Keratinocyte (primary cell): ENCODE data around the gene DHCR7. TPM values are rescaled to one million over a fixed set of nuclear protein-coding genes. Genes with fewer than 3 reads are reported as not detected.

Source experiments
- DNase-seq: peaks from one replicate; pipeline ENCODE4 v3.0.0-alpha.2; 2011; ENCODE audit warnings: low read depth, missing footprints, low spot score
- FAIRE-seq: peaks from 2 replicates; lab custom pipeline; 2011; peaks lifted over from hg19 to GRCh38; lab: Jason Lieb, UNC
- H2AFZ ChIP-seq: 2 replicates; pipeline ENCODE4 v1.6.0; 2012; ENCODE audit warnings: low read length, control low read depth, inconsistent platforms; ENCODE audit not compliant: control insufficient read depth
- H3K27ac ChIP-seq: 2 replicates; pipeline ENCODE4 v1.5.1; 2011; ENCODE audit warnings: low read length; ENCODE audit not compliant: control insufficient read depth, insufficient read depth
- H3K27me3 ChIP-seq: 3 replicates; pipeline ENCODE4 v1.6.0; 2011; ENCODE audit warnings: low read length; ENCODE audit not compliant: control insufficient read depth, insufficient read depth; ENCODE audit errors: extremely low read depth
- H3K36me3 ChIP-seq, 2 experiments: 2 replicates in 1 of 2; 3 replicates in 1 of 2; pipeline ENCODE4 v1.5.1; 2011; ENCODE audit warnings: low read length in 2 of 2, mild to moderate bottlenecking in 1 of 2; ENCODE audit not compliant: control insufficient read depth in 2 of 2, insufficient read depth in 2 of 2; ENCODE audit errors: extremely low read depth in 1 of 2
- H3K4me1 ChIP-seq: 3 replicates; pipeline ENCODE4 v1.5.1; 2011; ENCODE audit warnings: low read length; ENCODE audit not compliant: control insufficient read depth, insufficient read depth; ENCODE audit errors: extremely low read depth
- H3K4me2 ChIP-seq: 3 replicates; pipeline ENCODE4 v1.6.0; 2011; ENCODE audit warnings: low read depth, low read length; ENCODE audit not compliant: control insufficient read depth, insufficient read depth; ENCODE audit errors: extremely low read depth
- H3K4me3 ChIP-seq, 3 experiments: fragments of 200-600 bp in 1 of 3; sonication (generic) in 1 of 3; 2 replicates in 2 of 3; 3 replicates in 1 of 3; pipeline ENCODE4 v1.5.1; 2011 to 2016; ENCODE audit warnings: low read length in 3 of 3, mild to moderate bottlenecking in 3 of 3, control low read depth in 2 of 3, inconsistent platforms in 1 of 3, low read depth in 1 of 3, mixed read lengths in 1 of 3, mixed run types in 1 of 3, moderate library complexity in 1 of 3; ENCODE audit not compliant: control insufficient read depth in 2 of 3, insufficient read depth in 2 of 3; ENCODE audit errors: extremely low read depth in 1 of 3
- H3K79me2 ChIP-seq: 2 replicates; pipeline ENCODE4 v1.6.0; 2012; ENCODE audit warnings: low read length; ENCODE audit not compliant: control insufficient read depth, insufficient read depth
- H3K9ac ChIP-seq: 3 replicates; pipeline ENCODE4 v1.6.0; 2011; ENCODE audit warnings: low read length; ENCODE audit not compliant: control insufficient read depth, insufficient read depth; ENCODE audit errors: extremely low read depth
- H3K9me1 ChIP-seq: 3 replicates; pipeline ENCODE4 v1.6.0; 2011; ENCODE audit warnings: low read length; ENCODE audit not compliant: control insufficient read depth, insufficient read depth; ENCODE audit errors: extremely low read depth
- H3K9me3 ChIP-seq: 2 replicates; pipeline ENCODE4 v1.5.1; 2012; ENCODE audit warnings: low read depth, low read length; ENCODE audit not compliant: control insufficient read depth
- H4K20me1 ChIP-seq: 3 replicates; pipeline ENCODE4 v1.6.0; 2011; ENCODE audit warnings: low read length; ENCODE audit not compliant: control insufficient read depth, insufficient read depth; ENCODE audit errors: extremely low read depth
- EZH2 ChIP-seq: IDR thresholded peaks from one replicate; pipeline ENCODE4 v1.6.1; 2012; ENCODE audit warnings: inconsistent platforms, mild to moderate bottlenecking, low read length, moderate library complexity
- dilution Hi-C: fragments of 300-500 bp; cut with MboI; formaldehyde crosslinking; loops from one replicate; pipeline ENCODE4 v1.7.0; 2020; ENCODE audit warnings: low sequenced_read_pairs; ENCODE audit not compliant: extremely low pct_ligation_motif_present
- polyA plus RNA-seq, 5 experiments: library from polyadenylated mRNA; depleted of rRNA in 3 of 5; stranded (reverse) in 3 of 5; stranded (forward) in 1 of 5; unstranded in 1 of 5; fragments of >200 nt; gene quantifications; 1 replicate in 1 of 5; 2 replicates in 3 of 5; 3 replicates in 1 of 5; pipeline versions ENCODE4 v1.2.1 to v1.2.3, GENCODE V29; 2011 to 2012; ENCODE audit warnings: missing spikeins in 2 of 5, low read depth in 1 of 5, low replicate concordance in 1 of 5
- TF ChIP-seq, protein P1 (sequence below), 3 experiments: IDR thresholded peaks in 1 of 3; conservative IDR thresholded peaks in 1 of 3; optimal IDR thresholded peaks in 1 of 3; 2 replicates in 2 of 3; 3 replicates in 1 of 3; pipeline versions ENCODE3 to v1.5.1; 2011; ENCODE audit warnings: low read length in 3 of 3, mild to moderate bottlenecking in 3 of 3, moderate library complexity in 2 of 3, control low read depth in 1 of 3, inconsistent platforms in 1 of 3; ENCODE audit not compliant: insufficient read depth in 2 of 3; ENCODE audit errors: extremely low read depth in 1 of 3

The DHCR7 gene
- polyA plus RNA-seq, 1 donor (not counting 4 experiments of a cell fraction or from before 2014, with no cell fraction given) = 143 TPM

DNA sequence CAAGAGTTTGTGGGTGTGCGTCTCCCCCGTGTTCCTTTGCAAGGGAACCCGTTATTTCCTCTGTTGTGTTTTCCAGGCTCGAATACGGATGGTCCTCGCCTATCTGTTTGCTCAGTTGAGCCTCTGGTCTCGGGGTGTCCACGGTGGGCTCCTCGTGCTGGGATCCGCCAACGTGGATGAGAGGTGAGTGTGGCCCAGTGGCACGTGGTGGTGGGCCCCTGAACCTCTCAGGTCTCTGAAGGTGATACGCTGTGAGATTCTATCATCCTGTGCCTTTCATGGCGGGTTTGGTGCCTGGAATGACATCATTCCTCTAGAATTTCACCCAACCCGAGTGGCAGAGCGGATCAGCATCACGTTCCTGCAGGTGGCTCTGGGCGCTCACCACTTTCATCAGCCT is 37.3 kb upstream of the DHCR7 start:
- no peak for DNase-seq
- dilution Hi-C loops = no loop called here
- H4K20me1 ChIP-seq = no peaks in the 10 kb centered on the region
- no peak overlapping the region for H2AFZ ChIP-seq
- H3K36me3 ChIP-seq = peaks cover 37 to 43% of the 10 kb centered on the region in 2 experiments
- H3K27ac ChIP-seq = no peak overlapping the region
- no peak overlapping the region for H3K4me2 ChIP-seq
- peaks cover 2% of the 10 kb centered on the region for H3K9me1 ChIP-seq
- no peaks in the 10 kb centered on the region for H3K27me3 ChIP-seq
- H3K9me3 ChIP-seq = no peaks in the 10 kb centered on the region
- TF ChIP-seq EZH2 = no peak
- TF ChIP-seq, protein P1, sequence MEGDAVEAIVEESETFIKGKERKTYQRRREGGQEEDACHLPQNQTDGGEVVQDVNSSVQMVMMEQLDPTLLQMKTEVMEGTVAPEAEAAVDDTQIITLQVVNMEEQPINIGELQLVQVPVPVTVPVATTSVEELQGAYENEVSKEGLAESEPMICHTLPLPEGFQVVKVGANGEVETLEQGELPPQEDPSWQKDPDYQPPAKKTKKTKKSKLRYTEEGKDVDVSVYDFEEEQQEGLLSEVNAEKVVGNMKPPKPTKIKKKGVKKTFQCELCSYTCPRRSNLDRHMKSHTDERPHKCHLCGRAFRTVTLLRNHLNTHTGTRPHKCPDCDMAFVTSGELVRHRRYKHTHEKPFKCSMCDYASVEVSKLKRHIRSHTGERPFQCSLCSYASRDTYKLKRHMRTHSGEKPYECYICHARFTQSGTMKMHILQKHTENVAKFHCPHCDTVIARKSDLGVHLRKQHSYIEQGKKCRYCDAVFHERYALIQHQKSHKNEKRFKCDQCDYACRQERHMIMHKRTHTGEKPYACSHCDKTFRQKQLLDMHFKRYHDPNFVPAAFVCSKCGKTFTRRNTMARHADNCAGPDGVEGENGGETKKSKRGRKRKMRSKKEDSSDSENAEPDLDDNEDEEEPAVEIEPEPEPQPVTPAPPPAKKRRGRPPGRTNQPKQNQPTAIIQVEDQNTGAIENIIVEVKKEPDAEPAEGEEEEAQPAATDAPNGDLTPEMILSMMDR (optimal IDR thresholded peaks at IDR 0.05 in 1 of 3, IDR thresholded peaks at IDR 0.05 in 1 of 3, conservative IDR thresholded peaks at IDR 0.05 in 1 of 3; ENCODE audit: extremely low read depth in 1 of 3, insufficient read depth in 2 of 3, low read length in 3 of 3) = no peak
- no peaks in the 10 kb centered on the region for H3K79me2 ChIP-seq
- FAIRE-seq = no peak
- H3K4me3 ChIP-seq = no peak overlapping the region
- no peak overlapping the region for H3K9ac ChIP-seq
- H3K4me1 ChIP-seq = peaks cover 21% of the 10 kb centered on the region

DNA sequence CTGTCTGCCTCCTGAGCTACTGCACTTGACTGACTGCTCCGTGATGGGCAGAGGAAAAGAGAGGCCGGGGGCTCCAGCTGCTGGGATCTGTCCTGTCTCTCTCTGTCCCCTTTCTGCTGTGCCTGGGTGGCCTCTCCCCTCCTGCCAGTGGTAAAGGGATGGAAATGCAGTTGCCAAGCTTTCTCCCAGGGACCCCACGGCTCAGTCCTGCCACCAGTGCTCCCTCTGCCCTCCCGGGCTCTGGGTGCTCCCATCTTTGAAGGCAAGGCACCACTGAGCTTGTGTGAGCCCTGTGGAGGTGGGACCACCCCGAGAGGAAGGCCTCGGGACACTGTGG is 36.8 kb upstream of the DHCR7 start:
- dilution Hi-C loops = no loop called here
- Histone ChIP-seq H3K79me2 (no peaks in the 10 kb centered on the region), H3K27ac (no peak overlapping the region), H3K9me1 (peaks cover 2% of the 10 kb centered on the region), H4K20me1 (no peaks in the 10 kb centered on the region), H3K4me1 (peaks cover 21% of the 10 kb centered on the region), H2AFZ (no peak overlapping the region), H3K4me2 (no peak overlapping the region), H3K36me3 (peaks cover 38 to 41% of the 10 kb centered on the region in 2 experiments), H3K27me3 (no peaks in the 10 kb centered on the region), H3K9ac (no peak overlapping the region), H3K9me3 (no peaks in the 10 kb centered on the region), H3K4me3 (no peak overlapping the region)
- FAIRE-seq = no peak
- no peak for DNase-seq
- TF ChIP-seq EZH2 = no peak
- TF ChIP-seq, protein P1 (optimal IDR thresholded peaks at IDR 0.05 in 1 of 3, IDR thresholded peaks at IDR 0.05 in 1 of 3, conservative IDR thresholded peaks at IDR 0.05 in 1 of 3; ENCODE audit: extremely low read depth in 1 of 3, insufficient read depth in 2 of 3, low read length in 3 of 3) = no peak
